BJ (cell line): ENCODE measurements around the gene UST. TPM values are rescaled to one million over a fixed set of nuclear protein-coding genes. Genes with fewer than 3 reads are reported as not detected.
"Not testable (repeated sequence)": the region's sequence is repeated elsewhere in the genome, so short reads cannot be mapped to it uniquely, and the experiment has no call there.

ENCODE experiments used
- CTCF ChIA-PET: fragments of 350-600 bp; formaldehyde crosslinking; extraction: SDS; loops from one replicate; lab custom pipeline; 2021; ENCODE audit warnings: antibody characterized with exemption, inconsistent platforms; lab: Yijun Ruan, JAX
- POLR2A ChIA-PET: fragments of 300-600 bp; sonication (Branson Sonifier 250); formaldehyde crosslinking; extraction: SDS; loops from one replicate; lab custom pipeline; 2021; ENCODE audit warnings: antibody characterized with exemption; lab: Charles Lee
- DNase-seq: peaks from one replicate; pipeline ENCODE4 v3.0.0-alpha.2; 2011; ENCODE audit warnings: low read depth
- H3K27me3 ChIP-seq: 2 replicates; pipeline ENCODE4 v1.6.0; 2011; ENCODE audit warnings: low read length; ENCODE audit not compliant: control insufficient read depth, insufficient read depth
- H3K36me3 ChIP-seq: 2 replicates; pipeline ENCODE4 v1.5.1; 2011; ENCODE audit warnings: low read length; ENCODE audit not compliant: control insufficient read depth, insufficient read depth
- H3K4me3 ChIP-seq: 2 replicates; pipeline ENCODE4 v1.5.1; 2011; ENCODE audit warnings: low read depth, mild to moderate bottlenecking, control low read depth, low read length
- CTCF ChIP-seq: IDR thresholded peaks from 2 replicates; pipeline ENCODE4 v1.5.1; 2011; ENCODE audit warnings: low read depth, mild to moderate bottlenecking, control low read depth, inconsistent platforms, low read length, moderate library complexity; ENCODE audit not compliant: insufficient read depth
- polyA plus RNA-seq: library from polyadenylated mRNA; depleted of rRNA; stranded (reverse); fragments of >200 nt; gene quantifications from 2 replicates; pipeline ENCODE4 v1.2.3, GENCODE V29; 2011

UST gene
- polyA plus RNA-seq, 1 experiment = 6.8 TPM

GRCh38 chr6:148850964-148851363, 104.1 kb downstream of the UST start:
- ChIA-PET POLR2A (interaction anchor here (0.6 kb wide), 1 partner anchor 231 kb away, joined by 4 read pairs; no protein-coding TSS in a partner anchor), CTCF (no interaction called here)
- Histone ChIP-seq H3K4me3 (no peak overlapping the region), H3K36me3 (no peaks in the 10 kb centered on the region), H3K27me3 (0 out of 2 replicates have a peak, but pooled peaks cover 2% of the 10 kb centered on the region)
- TF ChIP-seq CTCF = no peak
- DNase-seq = no peak

GRCh38 chr6:148851683-148852556, 105.1 kb downstream of the UST start:
- CTCF ChIA-PET = no interaction called here

GRCh38 chr6:148852688-148853087, 105.9 kb downstream of the UST start:
- POLR2A ChIA-PET = no interaction called here
- no peak for DNase-seq
- no peak overlapping the region for H3K4me3 ChIP-seq
- TF ChIP-seq CTCF = no peak
- CTCF ChIA-PET = no interaction called here
- H3K36me3 ChIP-seq = no peaks in the 10 kb centered on the region
- H3K27me3 ChIP-seq = 0 out of 2 replicates have a peak, but pooled peaks cover 2% of the 10 kb centered on the region

More at GRCh38 chr6:148851683-148852556, 105.1 kb downstream of the UST start:
- POLR2A ChIA-PET = interaction anchor here (0.6 kb wide), 1 partner anchor 231 kb away, joined by 4 read pairs; no protein-coding TSS in a partner anchor
- no peak for TF ChIP-seq CTCF
- H3K36me3 ChIP-seq = no peaks in the 10 kb centered on the region
- DNase-seq = no peak
- H3K27me3 ChIP-seq = 0 out of 2 replicates have a peak, but pooled peaks cover 2% of the 10 kb centered on the region
- H3K4me3 ChIP-seq = no peak overlapping the region

- DNase-seq, H3K27me3 ChIP-seq, POLR2A ChIA-PET, H3K4me3 ChIP-seq, H3K36me3 ChIP-seq, CTCF ChIA-PET: not testable (repeated sequence)
Measured at GRCh38 chr6:148853113-148853512, 106.3 kb downstream of the UST start.

- ChIA-PET POLR2A (no interaction called here), CTCF (no interaction called here)
- TF ChIP-seq CTCF = no peak
- Histone ChIP-seq H3K4me3 (no peak overlapping the region), H3K27me3 (0 out of 2 replicates have a peak, but pooled peaks cover 2% of the 10 kb centered on the region), H3K36me3 (no peaks in the 10 kb centered on the region)
- DNase-seq = no peak
Measured at GRCh38 chr6:148854096-148854495, 107.3 kb downstream of the UST start.
